Panc1 (cell line): ENCODE measurements around the gene RBM47. TPM values are rescaled to one million over a fixed set of nuclear protein-coding genes. Genes with fewer than 3 reads are reported as not detected.

Experiments used
- ATAC-seq: fragments of 200-7000 bp; cut with Tn5 transposase; 2 replicates; pipeline ENCODE4 v1.9.1; 2020; ENCODE audit warnings: mild to moderate bottlenecking, moderate library complexity
- BruUV-seq: library from RNA; stranded (reverse); fragments of 400-500 nt; replicated peaks from 2 replicates; lab custom pipeline; 2021; lab: Mats Ljungman, UMichigan
- CTCF ChIA-PET: fragments of 300-600 bp; sonication (Branson Sonifier 250); formaldehyde crosslinking; loops from one replicate; lab custom pipeline; 2022; ENCODE audit warnings: antibody characterized with exemption; lab: Charles Lee
- POLR2A ChIA-PET: fragments of 300-600 bp; sonication (Branson Sonifier 250); formaldehyde crosslinking; loops from one replicate; lab custom pipeline; 2022; ENCODE audit warnings: antibody characterized with exemption; lab: Charles Lee
- DNase-seq: peaks from one replicate; pipeline ENCODE4 v3.0.0-alpha.2; 2010; ENCODE audit warnings: low read depth, low spot score
- H3K27ac ChIP-seq: 2 replicates; pipeline ENCODE4 v1.5.1; 2011; ENCODE audit warnings: mild to moderate bottlenecking, low read length, inconsistent platforms
- H3K27me3 ChIP-seq: fragments of 200-500 bp; sonication (Bioruptor generic); 2 replicates; pipeline ENCODE4 v1.6.0; 2014; ENCODE audit warnings: low read length, inconsistent platforms; ENCODE audit not compliant: control insufficient read depth, insufficient read depth
- H3K36me3 ChIP-seq: fragments of 200-500 bp; sonication (Bioruptor generic); 2 replicates; pipeline ENCODE4 v1.5.1; 2014; ENCODE audit warnings: inconsistent platforms, mild to moderate bottlenecking, low read length, moderate library complexity; ENCODE audit not compliant: control insufficient read depth, insufficient read depth
- H3K4me1 ChIP-seq: 2 replicates; pipeline ENCODE4 v1.5.1; 2011; ENCODE audit warnings: inconsistent platforms, mild to moderate bottlenecking, low read length, moderate library complexity; ENCODE audit not compliant: control insufficient read depth, insufficient read depth
- H3K4me3 ChIP-seq, 2 experiments: 2 replicates each; pipeline ENCODE4 v1.5.1; 2011 to 2012; ENCODE audit warnings: low read depth in 2 of 2, low read length in 2 of 2, mild to moderate bottlenecking in 2 of 2, inconsistent platforms in 1 of 2, moderate library complexity in 1 of 2
- H3K9me3 ChIP-seq: fragments of 200-500 bp; sonication (Bioruptor generic); 2 replicates; pipeline ENCODE4 v1.5.1; 2014; ENCODE audit warnings: low read depth, mild to moderate bottlenecking, inconsistent platforms, low read length, moderate library complexity; ENCODE audit not compliant: control insufficient read depth, insufficient read depth
- CTCF ChIP-seq: fragments of 450-650 bp; IDR thresholded peaks from 2 replicates; pipeline ENCODE4 v1.5.1; 2017; ENCODE audit warnings: mild to moderate bottlenecking
- POLR2AphosphoS5 ChIP-seq: IDR thresholded peaks from 2 replicates; pipeline ENCODE4 v1.6.1; 2012; ENCODE audit warnings: mild to moderate bottlenecking, low read depth, low read length, moderate library complexity
- SIN3A ChIP-seq: IDR thresholded peaks from 2 replicates; pipeline ENCODE4 v1.6.1; 2012; ENCODE audit warnings: low read depth, mild to moderate bottlenecking, low read length, moderate library complexity, borderline replicate concordance; ENCODE audit not compliant: insufficient read depth
- TCF7L2 ChIP-seq: IDR thresholded peaks from 2 replicates; pipeline ENCODE4 v1.6.1; 2011; ENCODE audit warnings: mild to moderate bottlenecking, low read depth, low read length, inconsistent platforms
- in situ Hi-C: cut with HindIII; loops from 2 replicates; pipeline ENCODE4 v1.10.0; 2016; ENCODE audit warnings: low sequenced_read_pairs, low pct_unique_long_range_greater_than_20kb
- intact Hi-C: fragments of 100-400 bp; cut with micrococcal nuclease; formaldehyde crosslinking; loops from one replicate; pipeline ENCODE4 v1.10.0; 2022; ENCODE audit not compliant: unreplicated experiment
- total RNA-seq: library from RNA; stranded (reverse); gene quantifications from one replicate; pipeline ENCODE4 v1.2.1, GENCODE V29; 2021; ENCODE audit not compliant: unreplicated experiment
- TF ChIP-seq, protein P1 (sequence below), 2 experiments: IDR thresholded peaks; 2 replicates each; pipeline ENCODE4 v1.6.1; 2011 to 2012; ENCODE audit warnings: low read depth in 2 of 2, control low read depth in 1 of 2, low read length in 1 of 2, mild to moderate bottlenecking in 1 of 2, moderate library complexity in 1 of 2; ENCODE audit not compliant: insufficient read depth in 1 of 2

Gene RBM47
- total RNA-seq, 1 experiment from 2014 or later: 2.0 TPM

- in situ Hi-C loops: no loop called here
- intact Hi-C loops: no loop called here
- DNase-seq (no peak), ATAC-seq (no peak)
- no peaks in the 10 kb centered on the region for H3K4me1 ChIP-seq
- no peaks in the 10 kb centered on the region for H3K36me3 ChIP-seq
- POLR2A ChIA-PET: no interaction called here
- H3K27me3 ChIP-seq: no peaks in the 10 kb centered on the region
- CTCF ChIA-PET: no interaction called here
- TF ChIP-seq SIN3A (no peak), CTCF (no peak), TCF7L2 (no peak), POLR2AphosphoS5 (no peak)
- TF ChIP-seq, protein P1, sequence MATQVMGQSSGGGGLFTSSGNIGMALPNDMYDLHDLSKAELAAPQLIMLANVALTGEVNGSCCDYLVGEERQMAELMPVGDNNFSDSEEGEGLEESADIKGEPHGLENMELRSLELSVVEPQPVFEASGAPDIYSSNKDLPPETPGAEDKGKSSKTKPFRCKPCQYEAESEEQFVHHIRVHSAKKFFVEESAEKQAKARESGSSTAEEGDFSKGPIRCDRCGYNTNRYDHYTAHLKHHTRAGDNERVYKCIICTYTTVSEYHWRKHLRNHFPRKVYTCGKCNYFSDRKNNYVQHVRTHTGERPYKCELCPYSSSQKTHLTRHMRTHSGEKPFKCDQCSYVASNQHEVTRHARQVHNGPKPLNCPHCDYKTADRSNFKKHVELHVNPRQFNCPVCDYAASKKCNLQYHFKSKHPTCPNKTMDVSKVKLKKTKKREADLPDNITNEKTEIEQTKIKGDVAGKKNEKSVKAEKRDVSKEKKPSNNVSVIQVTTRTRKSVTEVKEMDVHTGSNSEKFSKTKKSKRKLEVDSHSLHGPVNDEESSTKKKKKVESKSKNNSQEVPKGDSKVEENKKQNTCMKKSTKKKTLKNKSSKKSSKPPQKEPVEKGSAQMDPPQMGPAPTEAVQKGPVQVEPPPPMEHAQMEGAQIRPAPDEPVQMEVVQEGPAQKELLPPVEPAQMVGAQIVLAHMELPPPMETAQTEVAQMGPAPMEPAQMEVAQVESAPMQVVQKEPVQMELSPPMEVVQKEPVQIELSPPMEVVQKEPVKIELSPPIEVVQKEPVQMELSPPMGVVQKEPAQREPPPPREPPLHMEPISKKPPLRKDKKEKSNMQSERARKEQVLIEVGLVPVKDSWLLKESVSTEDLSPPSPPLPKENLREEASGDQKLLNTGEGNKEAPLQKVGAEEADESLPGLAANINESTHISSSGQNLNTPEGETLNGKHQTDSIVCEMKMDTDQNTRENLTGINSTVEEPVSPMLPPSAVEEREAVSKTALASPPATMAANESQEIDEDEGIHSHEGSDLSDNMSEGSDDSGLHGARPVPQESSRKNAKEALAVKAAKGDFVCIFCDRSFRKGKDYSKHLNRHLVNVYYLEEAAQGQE (IDR thresholded peaks at IDR 0.05; ENCODE audit: insufficient read depth in 1 of 2, low read depth in 2 of 2, low read length in 1 of 2): no peak
- H3K4me3 ChIP-seq: no peak overlapping the region
- no peak overlapping the region for H3K27ac ChIP-seq
- BruUV-seq: no TSS peak
- no peaks in the 10 kb centered on the region for H3K9me3 ChIP-seq
Observed at GRCh38 chr4:40601641-40602040, 28.0 kb downstream of the RBM47 start.

DNA sequence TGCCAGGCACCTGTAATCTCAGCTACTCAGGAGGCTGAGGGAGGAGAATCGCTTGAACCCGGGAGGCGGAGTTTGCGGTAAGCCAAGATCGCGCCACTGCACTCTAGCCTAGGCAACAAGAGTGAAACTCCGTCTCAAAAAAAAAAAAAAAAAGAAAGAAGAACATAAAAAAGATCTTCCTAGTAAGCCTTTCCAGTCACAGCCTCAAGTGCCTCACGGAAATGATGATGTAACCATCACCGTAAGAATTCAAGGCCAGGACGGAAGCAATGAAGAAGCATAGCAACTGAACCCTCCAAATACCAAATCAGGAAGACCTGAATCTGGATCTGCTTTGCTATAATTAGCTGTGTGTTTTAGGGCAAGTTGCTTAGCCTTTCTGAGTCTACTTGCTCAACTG, 28.8 kb downstream of the RBM47 start:
- no peaks in the 10 kb centered on the region for H3K36me3 ChIP-seq
- ATAC-seq (no peak), DNase-seq (no peak)
- H3K9me3 ChIP-seq: no peaks in the 10 kb centered on the region
- H3K27ac ChIP-seq: no peak overlapping the region
- H3K4me1 ChIP-seq: no peaks in the 10 kb centered on the region
- intact Hi-C loops: no loop called here
- no peak overlapping the region for H3K4me3 ChIP-seq
- ChIA-PET CTCF (no interaction called here), POLR2A (no interaction called here)
- TF ChIP-seq, protein P1 (IDR thresholded peaks at IDR 0.05; ENCODE audit: insufficient read depth in 1 of 2, low read depth in 2 of 2, low read length in 1 of 2): no peak
- TF ChIP-seq POLR2AphosphoS5 (no peak), SIN3A (no peak), TCF7L2 (no peak), CTCF (no peak)
- no TSS peak for BruUV-seq
- in situ Hi-C loops: no loop called here
- no peaks in the 10 kb centered on the region for H3K27me3 ChIP-seq
